Measurements from ENCODE around the gene FAM131B.
"Not testable (repeated sequence)": the region's sequence is repeated elsewhere in the genome, so short reads cannot be mapped to it uniquely, and the experiment has no call there.

Gene FAM131B

GRCh38 chr7:143402233-143402632 lies 39.7 kb upstream of the FAM131B start:
- Histone ChIP-seq H3K36me3 (ENCODE audit: control insufficient read depth, insufficient read depth, low read length) (peaks cover 34% of the 10 kb centered on the region), H3K4me1 (ENCODE audit: control insufficient read depth, insufficient read depth, low read length, poor library complexity, severe bottlenecking) (peaks cover 15% of the 10 kb centered on the region)
- not testable (repeated sequence) for H3K27me3 ChIP-seq (replicated peaks; ENCODE audit: control insufficient read depth, insufficient read depth, low read length, poor library complexity, severe bottlenecking); DNase-seq; H3K4me3 ChIP-seq (ENCODE audit: insufficient read depth, low read depth, low read length, poor library complexity, severe bottlenecking); H3K9me3 ChIP-seq (ENCODE audit: control insufficient read depth, low read length); H3K27ac ChIP-seq (ENCODE audit: insufficient read depth, low read length, poor library complexity, severe bottlenecking)

GRCh38 chr7:143401265-143401664 lies 38.8 kb upstream of the FAM131B start:
- no peak for DNase-seq
- H3K27ac ChIP-seq (ENCODE audit: insufficient read depth, low read length, poor library complexity, severe bottlenecking) = no peak overlapping the region
- H3K27me3 ChIP-seq (replicated peaks; ENCODE audit: control insufficient read depth, insufficient read depth, low read length, poor library complexity, severe bottlenecking) = no peaks in the 10 kb centered on the region
- no peak overlapping the region for H3K4me3 ChIP-seq (ENCODE audit: insufficient read depth, low read depth, low read length, poor library complexity, severe bottlenecking)
- peaks cover 6% of the 10 kb centered on the region for H3K4me1 ChIP-seq (ENCODE audit: control insufficient read depth, insufficient read depth, low read length, poor library complexity, severe bottlenecking)
- peaks cover 43% of the 10 kb centered on the region for H3K36me3 ChIP-seq (ENCODE audit: control insufficient read depth, insufficient read depth, low read length)
- no peaks in the 10 kb centered on the region for H3K9me3 ChIP-seq (ENCODE audit: control insufficient read depth, low read length)

- peaks cover 58% of the 10 kb centered on the region for H3K36me3 ChIP-seq (ENCODE audit: control insufficient read depth, insufficient read depth, low read length)
- no peak for DNase-seq
- H3K27me3 ChIP-seq (replicated peaks; ENCODE audit: control insufficient read depth, insufficient read depth, low read length, poor library complexity, severe bottlenecking) = no peaks in the 10 kb centered on the region
- no peak overlapping the region for H3K4me3 ChIP-seq (ENCODE audit: insufficient read depth, low read depth, low read length, poor library complexity, severe bottlenecking)
- no peaks in the 10 kb centered on the region for H3K4me1 ChIP-seq (ENCODE audit: control insufficient read depth, insufficient read depth, low read length, poor library complexity, severe bottlenecking)
- no peak overlapping the region for H3K27ac ChIP-seq (ENCODE audit: insufficient read depth, low read length, poor library complexity, severe bottlenecking)
- H3K9me3 ChIP-seq (ENCODE audit: control insufficient read depth, low read length) = no peaks in the 10 kb centered on the region
These were observed 37.1 kb upstream of the FAM131B start for GRCh38 chr7:143399642-143400041.

DNA sequence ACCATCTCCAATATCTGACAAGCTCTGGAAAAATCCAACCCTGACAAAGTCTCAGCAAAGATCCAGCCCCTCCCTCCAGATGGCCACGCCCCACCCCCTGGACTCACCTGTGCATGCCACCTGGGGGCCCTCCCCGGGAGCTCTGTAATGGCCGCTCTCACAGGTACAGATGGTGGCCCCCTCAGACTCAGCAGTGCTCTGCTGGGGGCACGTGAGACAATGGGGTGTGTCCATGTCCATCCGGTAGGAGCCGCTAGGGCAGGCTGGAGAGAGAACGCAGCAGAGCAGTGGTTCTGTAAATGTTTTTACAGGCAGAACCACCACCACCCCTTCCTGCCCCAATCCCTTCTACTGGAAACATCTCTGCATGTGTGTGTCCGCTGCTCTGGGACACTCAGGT lies 36.6 kb upstream of the FAM131B start:
- no peak for DNase-seq
- peaks cover 58% of the 10 kb centered on the region for H3K36me3 ChIP-seq (ENCODE audit: control insufficient read depth, insufficient read depth, low read length)
- H3K9me3 ChIP-seq (ENCODE audit: control insufficient read depth, low read length) = no peaks in the 10 kb centered on the region
- no peaks in the 10 kb centered on the region for H3K27me3 ChIP-seq (replicated peaks; ENCODE audit: control insufficient read depth, insufficient read depth, low read length, poor library complexity, severe bottlenecking)
- no peak overlapping the region for H3K4me3 ChIP-seq (ENCODE audit: insufficient read depth, low read depth, low read length, poor library complexity, severe bottlenecking)
- no peak overlapping the region for H3K27ac ChIP-seq (ENCODE audit: insufficient read depth, low read length, poor library complexity, severe bottlenecking)
- H3K4me1 ChIP-seq (ENCODE audit: control insufficient read depth, insufficient read depth, low read length, poor library complexity, severe bottlenecking) = no peaks in the 10 kb centered on the region

- Histone ChIP-seq H3K27me3 (replicated peaks; ENCODE audit: control insufficient read depth, insufficient read depth, low read length, poor library complexity, severe bottlenecking) (no peaks in the 10 kb centered on the region), H3K27ac (ENCODE audit: insufficient read depth, low read length, poor library complexity, severe bottlenecking) (no peak overlapping the region), H3K4me1 (ENCODE audit: control insufficient read depth, insufficient read depth, low read length, poor library complexity, severe bottlenecking) (no peaks in the 10 kb centered on the region), H3K4me3 (ENCODE audit: insufficient read depth, low read depth, low read length, poor library complexity, severe bottlenecking) (no peak overlapping the region), H3K36me3 (ENCODE audit: control insufficient read depth, insufficient read depth, low read length) (peaks cover 58% of the 10 kb centered on the region), H3K9me3 (ENCODE audit: control insufficient read depth, low read length) (no peaks in the 10 kb centered on the region)
- DNase-seq = no peak
These were observed 36.1 kb upstream of the FAM131B start for GRCh38 chr7:143398616-143399015.

GRCh38 chr7:143397710-143398530 lies 35.4 kb upstream of the FAM131B start:
- Histone ChIP-seq H3K36me3 (ENCODE audit: control insufficient read depth, insufficient read depth, low read length) (peaks cover 62% of the 10 kb centered on the region), H3K4me1 (ENCODE audit: control insufficient read depth, insufficient read depth, low read length, poor library complexity, severe bottlenecking) (no peaks in the 10 kb centered on the region), H3K27ac (ENCODE audit: insufficient read depth, low read length, poor library complexity, severe bottlenecking) (no peak overlapping the region), H3K4me3 (ENCODE audit: insufficient read depth, low read depth, low read length, poor library complexity, severe bottlenecking) (no peak overlapping the region), H3K27me3 (replicated peaks; ENCODE audit: control insufficient read depth, insufficient read depth, low read length, poor library complexity, severe bottlenecking) (no peaks in the 10 kb centered on the region), H3K9me3 (ENCODE audit: control insufficient read depth, low read length) (no peaks in the 10 kb centered on the region)
- DNase-seq = no peak

DNA sequence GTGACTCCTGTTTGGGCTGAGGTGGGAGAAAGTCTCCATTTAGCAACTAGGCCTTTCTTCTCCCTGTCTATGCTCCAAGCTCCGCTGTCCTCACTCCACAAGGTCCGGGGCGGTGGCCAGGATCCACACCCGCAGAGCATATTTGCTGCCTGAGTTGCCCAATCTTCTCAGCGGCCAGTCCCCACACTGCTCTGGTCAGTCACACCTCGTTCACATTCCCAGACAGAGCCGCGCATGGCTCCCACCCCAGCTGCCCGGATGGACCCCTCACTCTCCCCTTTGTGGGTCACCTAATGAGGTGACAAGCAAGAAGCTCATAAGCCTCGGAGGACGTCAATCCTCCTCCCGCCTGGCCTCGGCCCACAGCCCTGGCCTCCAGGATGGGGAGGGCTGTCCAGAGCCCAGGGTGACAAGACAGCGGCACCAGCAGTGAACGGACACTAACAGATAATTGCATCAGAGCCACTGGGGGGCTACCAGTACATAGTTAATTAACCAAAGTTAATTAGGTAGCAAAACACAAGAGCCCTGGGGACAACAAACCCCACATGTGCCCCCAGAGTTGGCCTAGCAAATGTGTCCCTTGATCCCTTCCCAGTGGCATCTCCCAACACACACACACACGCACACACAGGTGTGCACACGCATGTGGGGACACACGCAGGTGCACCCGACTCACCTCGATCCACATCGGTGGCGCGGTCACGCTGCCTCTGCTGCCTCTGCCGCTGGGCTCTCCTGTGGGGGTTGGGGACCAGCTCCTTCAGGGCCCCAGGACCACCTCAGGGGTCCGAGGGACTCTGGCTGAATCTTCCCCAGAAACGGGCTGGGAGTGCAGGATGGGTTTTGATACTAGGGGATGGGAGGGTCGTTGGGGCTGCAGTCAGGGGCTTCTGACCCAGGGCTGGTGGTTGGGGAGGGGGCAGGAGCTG lies 34.4 kb upstream of the FAM131B start:
- H3K4me3 ChIP-seq (ENCODE audit: insufficient read depth, low read depth, low read length, poor library complexity, severe bottlenecking) = no peak overlapping the region
- DNase-seq = no peak
- no peak overlapping the region for H3K27ac ChIP-seq (ENCODE audit: insufficient read depth, low read length, poor library complexity, severe bottlenecking)
- H3K4me1 ChIP-seq (ENCODE audit: control insufficient read depth, insufficient read depth, low read length, poor library complexity, severe bottlenecking) = no peaks in the 10 kb centered on the region
- no peaks in the 10 kb centered on the region for H3K27me3 ChIP-seq (replicated peaks; ENCODE audit: control insufficient read depth, insufficient read depth, low read length, poor library complexity, severe bottlenecking)
- H3K9me3 ChIP-seq (ENCODE audit: control insufficient read depth, low read length) = no peaks in the 10 kb centered on the region
- H3K36me3 ChIP-seq (ENCODE audit: control insufficient read depth, insufficient read depth, low read length) = peaks cover 70% of the 10 kb centered on the region

DNA sequence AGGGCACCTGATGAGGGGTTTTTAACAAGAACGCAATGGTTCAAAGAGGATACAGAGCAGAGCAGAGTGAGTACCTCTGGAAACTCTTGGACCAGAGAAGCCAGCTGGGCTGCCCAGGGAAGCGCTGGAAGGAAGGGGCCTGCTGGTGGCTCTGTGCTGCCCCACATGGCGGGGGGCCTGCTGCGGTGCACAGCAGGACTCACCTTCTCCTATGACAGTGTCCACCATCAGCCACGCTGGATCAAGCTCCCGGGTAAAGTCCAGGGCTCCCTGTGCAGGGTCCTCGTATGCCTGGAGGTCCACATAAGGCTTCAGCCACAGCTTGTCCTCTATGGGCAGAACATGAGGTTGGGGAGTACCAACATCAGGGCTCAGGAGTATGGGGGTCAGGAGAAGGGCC lies 33.7 kb upstream of the FAM131B start:
- H3K27ac ChIP-seq (ENCODE audit: insufficient read depth, low read length, poor library complexity, severe bottlenecking) = no peak overlapping the region
- no peaks in the 10 kb centered on the region for H3K4me1 ChIP-seq (ENCODE audit: control insufficient read depth, insufficient read depth, low read length, poor library complexity, severe bottlenecking)
- H3K9me3 ChIP-seq (ENCODE audit: control insufficient read depth, low read length) = no peaks in the 10 kb centered on the region
- no peaks in the 10 kb centered on the region for H3K27me3 ChIP-seq (replicated peaks; ENCODE audit: control insufficient read depth, insufficient read depth, low read length, poor library complexity, severe bottlenecking)
- H3K36me3 ChIP-seq (ENCODE audit: control insufficient read depth, insufficient read depth, low read length) = peaks cover 73% of the 10 kb centered on the region
- no peak for DNase-seq
- no peak overlapping the region for H3K4me3 ChIP-seq (ENCODE audit: insufficient read depth, low read depth, low read length, poor library complexity, severe bottlenecking)

- H3K4me3 ChIP-seq (ENCODE audit: insufficient read depth, low read depth, low read length, poor library complexity, severe bottlenecking) = no peak overlapping the region
- DNase-seq = no peak
- peaks cover 73% of the 10 kb centered on the region for H3K36me3 ChIP-seq (ENCODE audit: control insufficient read depth, insufficient read depth, low read length)
These were observed 33.0 kb upstream of the FAM131B start for GRCh38 chr7:143395187-143396149.

More at GRCh38 chr7:143395187-143396149, 33.0 kb upstream of the FAM131B start:
- H3K9me3 ChIP-seq (ENCODE audit: control insufficient read depth, low read length) = no peaks in the 10 kb centered on the region
- no peak overlapping the region for H3K27ac ChIP-seq (ENCODE audit: insufficient read depth, low read length, poor library complexity, severe bottlenecking)
- no peaks in the 10 kb centered on the region for H3K27me3 ChIP-seq (replicated peaks; ENCODE audit: control insufficient read depth, insufficient read depth, low read length, poor library complexity, severe bottlenecking)
- H3K4me1 ChIP-seq (ENCODE audit: control insufficient read depth, insufficient read depth, low read length, poor library complexity, severe bottlenecking) = no peaks in the 10 kb centered on the region
